Ovary (tissue), 3 donors: ENCODE results near the gene KRT7.

ENCODE experiments used
- EP300 ChIP-seq: sonication (generic); formaldehyde crosslinking; IDR thresholded peaks from one replicate; pipeline ENCODE4 v1.6.1; 2017; ENCODE audit warnings: antibody characterized with exemption
- POLR2A ChIP-seq: fragments of 450-650 bp; IDR thresholded peaks from one replicate; pipeline ENCODE4 v1.6.1; 2017; ENCODE audit warnings: antibody characterized with exemption, mild to moderate bottlenecking, moderate library complexity
- TF ChIP-seq, protein P1 (sequence below), 3 donors: fragments of 450-650 bp in 2 of 3; fragments of 200-600 bp in 1 of 3; IDR thresholded peaks; one replicate each; pipeline versions ENCODE4 v1.5.1 to v1.8.0; 2016 to 2022; ENCODE audit warnings: antibody characterized with exemption in 3 of 3, mild to moderate bottlenecking in 1 of 3
- donor health status: DM: no; HTN: no; CAD: no.

DNA sequence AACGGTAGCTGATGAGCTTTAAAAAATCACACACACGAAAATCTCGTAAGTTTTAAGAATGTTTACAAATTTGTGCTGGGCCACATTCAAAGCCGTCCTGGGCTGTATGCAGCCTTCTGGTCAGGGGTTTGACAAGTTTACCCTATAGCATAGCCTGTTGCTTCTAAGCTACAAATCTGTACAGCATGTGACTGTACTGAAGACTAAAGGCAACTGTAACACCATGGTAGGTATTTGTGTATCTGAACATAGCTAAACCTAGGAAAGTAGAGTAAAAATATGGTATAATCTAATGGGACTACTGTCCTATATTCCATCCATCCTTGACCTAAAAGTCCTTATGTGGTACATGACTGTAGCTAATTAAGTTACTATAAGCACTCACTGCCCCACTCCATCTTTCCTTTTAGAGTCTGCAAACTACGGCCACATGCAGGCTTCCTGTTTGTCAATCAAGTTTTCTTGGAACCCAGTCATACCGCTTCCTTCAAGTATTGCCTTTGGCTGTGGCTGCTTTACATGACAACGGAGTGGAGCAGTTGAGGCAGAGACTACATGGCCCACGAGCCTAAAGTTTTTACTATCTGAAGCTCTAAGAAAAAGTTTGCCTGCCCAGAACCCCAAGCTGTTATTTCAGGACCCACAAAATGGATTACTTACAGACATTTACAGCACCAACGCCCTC is 18.5 kb downstream of the KRT7 start:
- TF ChIP-seq, protein P1, sequence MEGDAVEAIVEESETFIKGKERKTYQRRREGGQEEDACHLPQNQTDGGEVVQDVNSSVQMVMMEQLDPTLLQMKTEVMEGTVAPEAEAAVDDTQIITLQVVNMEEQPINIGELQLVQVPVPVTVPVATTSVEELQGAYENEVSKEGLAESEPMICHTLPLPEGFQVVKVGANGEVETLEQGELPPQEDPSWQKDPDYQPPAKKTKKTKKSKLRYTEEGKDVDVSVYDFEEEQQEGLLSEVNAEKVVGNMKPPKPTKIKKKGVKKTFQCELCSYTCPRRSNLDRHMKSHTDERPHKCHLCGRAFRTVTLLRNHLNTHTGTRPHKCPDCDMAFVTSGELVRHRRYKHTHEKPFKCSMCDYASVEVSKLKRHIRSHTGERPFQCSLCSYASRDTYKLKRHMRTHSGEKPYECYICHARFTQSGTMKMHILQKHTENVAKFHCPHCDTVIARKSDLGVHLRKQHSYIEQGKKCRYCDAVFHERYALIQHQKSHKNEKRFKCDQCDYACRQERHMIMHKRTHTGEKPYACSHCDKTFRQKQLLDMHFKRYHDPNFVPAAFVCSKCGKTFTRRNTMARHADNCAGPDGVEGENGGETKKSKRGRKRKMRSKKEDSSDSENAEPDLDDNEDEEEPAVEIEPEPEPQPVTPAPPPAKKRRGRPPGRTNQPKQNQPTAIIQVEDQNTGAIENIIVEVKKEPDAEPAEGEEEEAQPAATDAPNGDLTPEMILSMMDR (IDR thresholded peaks at IDR 0.05), result no peak
- TF ChIP-seq POLR2A (no peak), EP300 (no peak)
